K562 (cell line): ENCODE measurements around the gene DENND2A. TPM values are rescaled to one million over a fixed set of nuclear protein-coding genes. Genes with fewer than 3 reads are reported as not detected.

Experiments used
- ATAC-seq: fragments of 200-7000 bp; cut with Tn5 transposase; 3 replicates; pipeline ENCODE4 v1.9.1; 2020; ENCODE audit warnings: moderate library complexity
- BruUV-seq: library from RNA; stranded (reverse); fragments of 400-500 nt; replicated peaks from 2 replicates; lab custom pipeline; 2021; lab: Mats Ljungman, UMichigan
- CTCF ChIA-PET: fragments of 300-600 bp; formaldehyde crosslinking; extraction: SDS; loops from one replicate; lab custom pipeline; 2021; ENCODE audit warnings: low intra/inter-chr PET ratio; lab: Yijun Ruan, JAX
- POLR2A ChIA-PET: fragments of 300-600, 350-650 bp; sonication (Branson Sonifier 250); formaldehyde crosslinking; extraction: SDS; loops from one replicate; lab custom pipeline; 2021; ENCODE audit warnings: antibody characterized with exemption, inconsistent platforms; lab: Yijun Ruan, JAX
- DNase-seq, 4 experiments: peaks; one replicate each; pipeline versions ENCODE4 v3.0.0 to v3.0.0-alpha.2; 2011 to 2018; ENCODE audit warnings: low spot score in 3 of 4, mixed read lengths in 3 of 4; ENCODE audit errors: extremely low read depth in 1 of 4
- FAIRE-seq: peaks from 2 replicates; lab custom pipeline; 2011; peaks lifted over from hg19 to GRCh38; lab: Jason Lieb, UNC
- H2AFZ ChIP-seq: 2 replicates; pipeline ENCODE4 v1.6.0; 2011; ENCODE audit warnings: low read depth, low read length, control low read depth, inconsistent platforms
- H3K27ac ChIP-seq: fragments of 200-600 bp; 3 replicates; pipeline ENCODE4 v1.8.0; 2011; ENCODE audit warnings: low read depth, mild to moderate bottlenecking, control low read depth, inconsistent platforms, low read length, moderate library complexity, mixed read lengths; ENCODE audit errors: extremely low read depth
- H3K27me3 ChIP-seq, 2 experiments: fragments of 300-600 bp in 1 of 2; 2 replicates in 1 of 2; 3 replicates in 1 of 2; pipeline versions ENCODE4 v1.6.0 to v1.8.0; 2011; ENCODE audit warnings: inconsistent platforms in 2 of 2, low read length in 2 of 2, mild to moderate bottlenecking in 1 of 2, mixed read lengths in 1 of 2, moderate library complexity in 1 of 2; ENCODE audit not compliant: control insufficient read depth in 2 of 2, insufficient read depth in 2 of 2
- H3K36me3 ChIP-seq: fragments of 300-600 bp; 3 replicates; pipeline ENCODE4 v1.8.0; 2011; ENCODE audit warnings: mild to moderate bottlenecking, low read length, inconsistent platforms; ENCODE audit not compliant: control insufficient read depth, insufficient read depth
- H3K4me1 ChIP-seq, 2 experiments: fragments of 200-600 bp in 1 of 2; replicated peaks in 1 of 2; 2 replicates in 1 of 2; 3 replicates in 1 of 2; pipeline versions ENCODE4 v1.5.1 to v1.8.0; 2011; ENCODE audit warnings: inconsistent platforms in 2 of 2, low read length in 2 of 2, mild to moderate bottlenecking in 1 of 2, mixed read lengths in 1 of 2, moderate library complexity in 1 of 2; ENCODE audit not compliant: control insufficient read depth in 2 of 2, insufficient read depth in 2 of 2
- H3K4me2 ChIP-seq: 2 replicates; pipeline ENCODE4 v1.6.1; 2011; ENCODE audit warnings: low read length, control low read depth, inconsistent platforms, mixed read lengths; ENCODE audit not compliant: insufficient read depth
- H3K4me3 ChIP-seq: fragments of 200-600 bp; sonication (generic), shearing (Covaris generic); 2 replicates; pipeline ENCODE4 v1.5.1; 2016; ENCODE audit warnings: control low read depth, inconsistent platforms
- H3K79me2 ChIP-seq: fragments of 200-600 bp; 3 replicates; pipeline ENCODE4 v1.8.0; 2011; ENCODE audit warnings: low read length, inconsistent platforms; ENCODE audit not compliant: control insufficient read depth, insufficient read depth
- H3K9ac ChIP-seq, 2 experiments: 2 replicates each; pipeline versions ENCODE4 v1.6.0 to v1.6.1; 2011; ENCODE audit warnings: low read depth in 2 of 2, low read length in 2 of 2, control low read depth in 1 of 2, inconsistent platforms in 1 of 2, mild to moderate bottlenecking in 1 of 2, mixed read lengths in 1 of 2; ENCODE audit not compliant: insufficient read depth in 1 of 2
- H3K9me1 ChIP-seq: one replicate; pipeline ENCODE4 v1.6.0; 2011; ENCODE audit warnings: inconsistent platforms, mild to moderate bottlenecking, low read length, moderate library complexity; ENCODE audit not compliant: control insufficient read depth, insufficient read depth
- H3K9me3 ChIP-seq: replicated peaks from 2 replicates; pipeline ENCODE4 v1.5.1; 2011; ENCODE audit warnings: low read depth, low read length, inconsistent platforms; ENCODE audit not compliant: control insufficient read depth, insufficient read depth
- H4K20me1 ChIP-seq: replicated peaks from 2 replicates; pipeline ENCODE4 v1.6.1; 2011; ENCODE audit warnings: low read length, inconsistent platforms, mixed read lengths; ENCODE audit not compliant: control insufficient read depth, insufficient read depth
- CBX5 ChIP-seq: IDR thresholded peaks from 2 replicates; pipeline ENCODE4 v1.6.1; 2014; ENCODE audit warnings: low read depth, borderline replicate concordance
- ERF ChIP-seq: fragments of 450-650 bp; formaldehyde crosslinking; IDR thresholded peaks from 2 replicates; pipeline ENCODE4 v1.4.0; 2020; ENCODE audit warnings: mild to moderate bottlenecking, mixed read lengths
- KAT2B ChIP-seq: IDR thresholded peaks from one replicate; pipeline ENCODE4 v1.6.1; 2012; ENCODE audit warnings: low read depth, mild to moderate bottlenecking, control low read depth, inconsistent platforms, low read length, moderate library complexity
- KLF13 ChIP-seq: fragments of 450-650 bp; IDR thresholded peaks from 2 replicates; pipeline ENCODE4 v1.6.1; 2016; ENCODE audit warnings: missing genetic modification characterization, low read depth, mild to moderate bottlenecking, missing compliant biosample characterization, moderate library complexity, borderline replicate concordance
- MCM2 ChIP-seq: fragments of 450-650 bp; IDR thresholded peaks from 2 replicates; pipeline ENCODE4 v1.6.1; 2017; ENCODE audit warnings: low read depth, mild to moderate bottlenecking
- NBN ChIP-seq: fragments of 450-650 bp; IDR thresholded peaks from 2 replicates; pipeline ENCODE4 v1.6.1; 2016; ENCODE audit warnings: low read depth, mild to moderate bottlenecking
- POLR2A ChIP-seq: fragments of 450-650 bp; conservative IDR thresholded peaks from 2 replicates; pipeline ENCODE4 v1.6.1; 2016
- POLR2AphosphoS5 ChIP-seq: IDR thresholded peaks from 2 replicates; pipeline ENCODE4 v1.6.1; 2011; ENCODE audit warnings: mild to moderate bottlenecking, low read depth, low read length, moderate library complexity; ENCODE audit not compliant: control insufficient read depth, insufficient read depth
- RNF2 ChIP-seq: sonication (generic); IDR thresholded peaks from 2 replicates; pipeline ENCODE4 v1.6.1; 2016
- TCF7 ChIP-seq: sonication (generic); IDR thresholded peaks from 2 replicates; pipeline ENCODE4 v1.6.1; 2016; ENCODE audit warnings: antibody characterized with exemption, borderline replicate concordance
- XRCC3 ChIP-seq: fragments of 450-650 bp; IDR thresholded peaks from 2 replicates; pipeline ENCODE4 v1.6.1; 2017; ENCODE audit warnings: mild to moderate bottlenecking, moderate library complexity
- ZC3H4 ChIP-seq: sonication (generic); formaldehyde crosslinking; IDR thresholded peaks from 2 replicates; pipeline ENCODE4 v1.9.0; 2021; ENCODE audit warnings: missing genetic modification reagents, borderline replicate concordance
- ZNF133 ChIP-seq: fragments of 250-450 bp; sonication (Bioruptor Pico); IDR thresholded peaks from 2 replicates; pipeline ENCODE4 v1.4.0; 2020; ENCODE audit warnings: mild to moderate bottlenecking
- ZNF165 ChIP-seq: fragments of 250-450 bp; sonication (Bioruptor Pico); IDR thresholded peaks from 2 replicates; pipeline ENCODE4 v1.4.0; 2020; ENCODE audit warnings: borderline replicate concordance
- ZNF668 ChIP-seq: fragments of 250-450 bp; sonication (Bioruptor Pico); IDR thresholded peaks from 2 replicates; pipeline ENCODE4 v1.8.0; 2022; ENCODE audit warnings: mild to moderate bottlenecking, inconsistent platforms
- ZNF695 ChIP-seq: fragments of 450-650 bp; formaldehyde crosslinking; IDR thresholded peaks from 2 replicates; pipeline ENCODE4 v1.4.0; 2020; ENCODE audit warnings: mild to moderate bottlenecking, moderate library complexity
- ZNF77 ChIP-seq: fragments of 250-450 bp; sonication (Bioruptor Pico); IDR thresholded peaks from 2 replicates; pipeline ENCODE4 v1.5.0; 2020
- WGBS: fragments of 100-300 bp; shearing (Covaris generic); methylation state at CpG from one replicate; pipeline ENCODE4 v1.1.6; 2016; ENCODE audit warnings: low coverage, mixed read lengths; ENCODE audit not compliant: insufficient coverage; ENCODE audit errors: missing lambda C conversion rate; 5-methylcytosine and 5-hydroxymethylcytosine counted together
- in situ Hi-C: fragments of 300-500 bp; cut with MboI; formaldehyde crosslinking; loops from 4 replicates; pipeline ENCODE4 v1.15.0; 2018; ENCODE audit warnings: inconsistent platforms, mixed read lengths
- intact Hi-C: fragments of 100-400 bp; cut with micrococcal nuclease; formaldehyde crosslinking; loops from 2 replicates; pipeline ENCODE4 v1.14.2; 2022
- polyA plus RNA-seq, 8 experiments: library from polyadenylated mRNA; depleted of rRNA in 4 of 8; stranded (reverse) in 5 of 8; unstranded in 3 of 8; fragments of >200 nt; fragmentation: Nextera tagmentation in 2 of 8; fragmentation: Illumina TruSeq in 1 of 8; extraction: Ambion mirVana in 2 of 8; extraction: Trizol in 1 of 8; gene quantifications; 2 replicates each; pipeline versions ENCODE4 v1.2.1 to v1.2.3, GENCODE V29; 2011 to 2014; ENCODE audit warnings: inconsistent platforms in 1 of 8, missing spikeins in 1 of 8
- total RNA-seq, 7 experiments: library from RNA; depleted of rRNA in 6 of 7; stranded (reverse); fragments of >200 nt in 6 of 7; fragmentation: Illumina TruSeq in 2 of 7; extraction: Trizol in 2 of 7; gene quantifications; 2 replicates each; pipeline versions ENCODE4 v1.2.1 to v1.2.3, GENCODE V29; 2011 to 2021; ENCODE audit warnings: low replicate concordance in 1 of 7
- TF ChIP-seq, protein P1 (sequence below): IDR thresholded peaks from 2 replicates; pipeline ENCODE4 v1.6.1; 2016; ENCODE audit warnings: missing genetic modification characterization, missing compliant biosample characterization
- TF ChIP-seq, protein P2 (sequence below): fragments of 250-450 bp; sonication (Bioruptor Pico); IDR thresholded peaks from 2 replicates; pipeline ENCODE4 v1.5.0; 2021; ENCODE audit warnings: mild to moderate bottlenecking, moderate library complexity

DENND2A gene
- total and polyA plus RNA-seq, 9 of the 15 experiments (the other 6 are each of a cell fraction or from before 2014, with no cell fraction given), result not detected

- Histone ChIP-seq H3K4me2 (no peak overlapping the region), H2AFZ (no peak overlapping the region), H4K20me1 (0 out of 2 replicates have a peak, but pooled peaks cover 6% of the 10 kb centered on the region), H3K4me3 (no peak overlapping the region), H3K9me1 (no peaks in the 10 kb centered on the region), H3K27me3 (peaks cover 54 to 95% of the 10 kb centered on the region in 2 experiments), H3K4me1 (peaks cover 0 to 4% of the 10 kb centered on the region in 2 experiments; a peak in 1 of 5 replicates), H3K9ac (no peak overlapping the region; a peak in 1 of 4 replicates), H3K36me3 (no peaks in the 10 kb centered on the region), H3K27ac (no peak overlapping the region), H3K79me2 (no peaks in the 10 kb centered on the region), H3K9me3 (no peaks in the 10 kb centered on the region)
- no peak for FAIRE-seq
- ATAC-seq, result no peak
- 5% methylated on average over 4 of the region's 4 CpGs for WGBS
- CTCF ChIA-PET, result no interaction called here
- TF ChIP-seq, protein P1, sequence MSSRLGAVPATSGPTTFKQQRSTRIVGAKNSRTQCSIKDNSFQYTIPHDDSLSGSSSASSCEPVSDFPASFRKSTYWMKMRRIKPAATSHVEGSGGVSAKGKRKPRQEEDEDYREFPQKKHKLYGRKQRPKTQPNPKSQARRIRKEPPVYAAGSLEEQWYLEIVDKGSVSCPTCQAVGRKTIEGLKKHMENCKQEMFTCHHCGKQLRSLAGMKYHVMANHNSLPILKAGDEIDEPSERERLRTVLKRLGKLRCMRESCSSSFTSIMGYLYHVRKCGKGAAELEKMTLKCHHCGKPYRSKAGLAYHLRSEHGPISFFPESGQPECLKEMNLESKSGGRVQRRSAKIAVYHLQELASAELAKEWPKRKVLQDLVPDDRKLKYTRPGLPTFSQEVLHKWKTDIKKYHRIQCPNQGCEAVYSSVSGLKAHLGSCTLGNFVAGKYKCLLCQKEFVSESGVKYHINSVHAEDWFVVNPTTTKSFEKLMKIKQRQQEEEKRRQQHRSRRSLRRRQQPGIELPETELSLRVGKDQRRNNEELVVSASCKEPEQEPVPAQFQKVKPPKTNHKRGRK (tag), result no peak
- TF ChIP-seq ZNF133 (CRISPR knock-in tag), result no peak
- no peak for TF ChIP-seq KAT2B
- no peak for TF ChIP-seq ZNF165
- no peak for TF ChIP-seq ZC3H4
- no peak for TF ChIP-seq TCF7
- no peak for TF ChIP-seq CBX5
- no peak for TF ChIP-seq ZNF668 (CRISPR knock-in tag)
- no peak for TF ChIP-seq POLR2A
- no peak for TF ChIP-seq NBN
- TF ChIP-seq POLR2AphosphoS5, result no peak
- no peak for TF ChIP-seq ZNF77
- TF ChIP-seq XRCC3, result no peak
- TF ChIP-seq RNF2, result no peak
- TF ChIP-seq MCM2, result no peak
- TF ChIP-seq, protein P2, sequence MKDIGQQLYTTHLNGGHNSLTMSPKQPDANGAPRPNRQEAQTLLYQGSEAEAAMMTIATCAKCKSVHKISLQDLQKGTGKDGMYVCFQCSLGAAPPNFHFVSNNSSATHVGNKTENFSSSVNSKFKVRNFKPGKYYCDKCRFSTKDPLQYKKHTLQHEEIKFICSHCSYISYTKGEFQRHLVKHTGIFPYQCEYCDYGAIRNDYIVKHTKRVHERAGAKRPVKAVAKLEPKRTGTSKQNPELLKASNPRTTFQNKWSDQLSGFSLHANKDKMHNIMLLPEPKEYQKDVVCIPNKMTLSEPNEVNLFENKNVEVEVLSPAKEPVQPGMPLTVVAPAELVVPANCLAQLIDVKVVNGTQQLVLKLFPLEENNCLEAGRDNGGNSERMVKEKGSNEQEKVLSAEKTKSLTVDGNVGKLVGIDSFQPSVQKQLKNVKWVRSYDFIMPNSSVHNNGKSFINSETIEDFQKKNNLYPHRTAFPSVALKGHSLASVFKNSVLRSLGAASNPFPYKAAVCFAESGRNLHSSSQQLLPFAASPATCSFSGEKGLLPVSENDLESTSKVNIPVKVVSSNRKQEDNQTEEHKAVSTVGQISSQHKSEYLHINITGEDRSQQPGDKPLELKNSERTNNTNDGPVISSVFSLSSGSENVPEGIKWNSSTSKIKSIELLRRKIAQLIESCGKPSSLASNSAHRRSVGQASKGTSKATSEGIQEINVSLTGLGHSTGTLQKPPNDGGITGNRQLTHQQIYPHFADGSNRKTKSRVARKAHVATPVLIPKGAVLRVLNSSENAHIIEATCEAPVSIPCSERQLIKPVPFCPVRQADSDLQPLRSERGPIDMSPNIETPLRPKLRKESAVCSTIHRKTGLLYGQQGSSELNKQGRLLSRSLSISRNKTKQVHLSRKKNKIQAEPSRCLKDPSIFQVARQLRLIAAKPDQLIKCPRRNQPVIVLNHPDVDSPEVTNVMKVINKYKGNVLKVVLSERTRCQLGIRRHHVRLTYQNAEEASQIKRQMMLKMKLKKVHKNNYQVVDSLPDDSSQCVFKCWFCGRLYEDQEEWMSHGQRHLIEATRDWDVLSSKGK (CRISPR knock-in tag), result no peak
- no peak for TF ChIP-seq ERF (CRISPR knock-in tag)
- no peak for TF ChIP-seq KLF13 (tag)
- no peak for TF ChIP-seq ZNF695 (CRISPR knock-in tag)
- intact Hi-C loops (no loop called here), in situ Hi-C loops (no loop called here)
- POLR2A ChIA-PET, result no interaction called here
- BruUV-seq, result no TSS peak
- peak in 1 of 4 experiments; percentile 20 for DNase-seq
Measured at GRCh38 chr7:140541176-140541512, 99.5 kb downstream of the DENND2A start.
